ENCODE data around the gene SUMO4.
A peak's percentile ranks its signal among the peaks of the same experiment; 100 is the strongest.
"Not testable (repeated sequence)": the region's sequence is repeated elsewhere in the genome, so short reads cannot be mapped to it uniquely, and the experiment has no call there.

SUMO4 gene

DNA sequence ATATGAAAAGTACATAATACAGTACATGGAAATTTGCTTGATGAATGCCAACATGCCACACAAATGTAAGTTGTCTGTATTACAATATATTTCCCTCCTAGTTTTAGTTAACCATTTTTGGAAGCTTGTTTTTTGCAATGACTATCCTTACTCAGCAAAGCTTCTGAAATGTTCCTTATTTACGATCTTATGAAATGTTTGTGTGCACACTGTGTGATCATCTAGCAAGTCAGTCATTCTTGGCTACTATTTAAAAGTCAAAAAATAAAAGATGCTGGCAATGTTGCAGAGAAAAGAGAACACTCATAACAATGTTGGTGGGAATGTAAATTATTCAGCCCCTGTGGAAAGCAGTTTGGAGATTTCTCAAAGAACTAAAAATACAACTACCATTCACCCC is 33.8 kb downstream of the SUMO4 start:
- DNase-seq, result no peak

DNA sequence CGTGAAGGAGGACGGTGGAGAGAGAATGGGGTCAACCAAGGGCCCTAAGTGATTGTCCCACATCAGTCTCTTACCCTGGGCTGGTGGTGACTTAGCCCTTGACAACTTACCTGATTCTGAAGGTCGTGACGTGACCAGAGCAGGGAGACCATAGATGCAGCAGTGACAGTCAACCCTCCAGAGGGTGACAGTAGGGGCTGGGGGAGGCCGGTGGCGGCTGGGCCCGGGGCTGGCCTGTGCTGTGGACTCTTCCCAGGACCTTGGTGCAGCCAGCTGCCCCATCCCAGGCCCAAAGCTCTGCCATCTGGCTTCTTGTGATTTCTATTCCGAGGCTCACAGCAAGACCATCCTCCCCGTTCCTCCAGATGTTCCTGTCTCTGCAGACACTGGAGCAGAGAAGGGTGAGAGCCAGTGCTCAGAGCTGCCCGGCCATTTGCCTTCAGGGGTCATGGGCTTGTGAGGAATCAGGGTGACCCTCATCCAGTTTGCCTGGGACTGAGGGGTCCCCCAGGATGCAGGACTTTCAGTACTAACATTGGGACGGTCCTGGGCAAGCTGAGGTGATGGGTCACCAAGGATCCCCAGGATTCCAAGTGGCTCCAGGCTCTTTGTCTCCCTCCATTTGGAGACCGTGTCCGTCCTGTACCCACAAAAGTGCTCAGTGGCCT is 36.0 kb downstream of the SUMO4 start:
- no peak for DNase-seq

DNA sequence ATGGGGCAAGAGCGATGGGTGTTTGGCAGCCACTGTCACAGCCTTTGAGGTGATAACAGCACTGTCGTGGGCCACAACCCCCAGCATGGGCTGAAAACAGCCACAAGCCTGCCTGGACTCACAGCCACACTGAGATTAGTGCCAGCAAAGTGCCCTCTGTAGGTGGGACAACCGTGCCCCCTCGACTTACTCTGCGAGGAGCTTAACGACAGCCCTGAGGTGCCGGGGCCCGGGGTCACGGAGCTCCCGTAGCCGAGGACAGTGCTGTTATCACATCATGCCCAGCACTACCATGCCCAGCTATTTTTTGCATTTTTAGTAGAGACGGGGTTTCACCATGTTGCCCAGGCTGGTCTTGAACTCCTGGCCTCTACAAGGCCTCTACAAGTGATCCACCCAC is 36.6 kb downstream of the SUMO4 start:
- no peak for DNase-seq

DNA sequence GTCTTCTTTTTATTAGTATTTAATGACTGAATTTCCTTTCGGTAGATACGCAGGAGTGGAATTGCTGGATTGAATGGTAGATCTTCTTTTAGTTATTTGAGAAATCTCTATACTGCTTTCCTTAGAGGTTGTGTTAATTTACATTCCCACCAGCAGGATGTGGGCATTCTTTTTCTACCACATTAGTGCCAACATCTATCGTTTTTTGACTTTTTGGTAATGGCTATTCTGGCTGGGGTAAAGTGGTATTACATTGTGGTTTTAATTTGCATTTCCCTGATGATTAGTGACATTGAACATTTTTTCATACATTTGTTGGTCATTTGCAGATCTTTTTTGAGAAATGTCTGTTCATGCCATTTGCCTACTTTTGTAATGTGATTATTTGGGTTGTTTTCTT is 37.1 kb downstream of the SUMO4 start:
- DNase-seq, result no peak

DNA sequence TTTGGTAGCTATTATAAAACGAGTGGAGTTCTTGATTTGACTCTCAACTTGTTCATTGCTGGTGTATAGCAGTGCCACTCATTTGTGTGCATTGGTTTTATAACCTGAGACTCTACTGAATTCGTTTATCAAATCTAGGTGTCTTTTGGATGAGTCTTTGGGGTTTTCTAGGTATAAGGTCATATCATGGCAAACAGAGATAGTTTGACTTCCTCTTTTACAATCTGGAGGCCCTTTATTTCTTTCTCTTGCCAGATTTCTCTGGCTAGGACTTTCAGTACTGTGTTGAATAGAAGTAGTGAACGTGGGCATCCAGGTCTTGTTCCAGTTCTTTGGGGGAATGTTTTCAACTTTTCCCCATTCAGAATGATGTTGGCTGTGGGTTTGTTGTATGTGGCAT is 38.8 kb downstream of the SUMO4 start:
- DNase-seq, result no peak

DNA sequence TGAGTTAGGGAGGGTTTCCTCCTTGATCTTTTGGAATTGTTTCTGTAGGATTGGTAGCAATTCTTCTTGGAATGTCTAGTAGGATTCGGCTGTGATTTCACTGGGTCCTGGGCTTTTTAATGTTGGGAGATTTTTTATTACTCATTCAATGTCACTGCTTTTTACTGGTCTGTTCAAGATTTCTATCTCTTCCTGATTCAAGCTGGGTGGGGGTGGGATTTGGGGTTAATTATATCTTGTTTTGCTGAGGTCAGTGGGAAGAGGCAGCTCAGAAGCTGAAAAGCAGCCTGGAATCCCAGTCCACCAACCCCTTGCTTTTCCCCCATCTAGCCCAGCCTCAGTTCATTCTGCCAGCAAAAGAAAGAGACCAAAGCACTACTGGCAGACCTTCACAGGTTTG is 39.6 kb downstream of the SUMO4 start:
- no peak for DNase-seq

DNA sequence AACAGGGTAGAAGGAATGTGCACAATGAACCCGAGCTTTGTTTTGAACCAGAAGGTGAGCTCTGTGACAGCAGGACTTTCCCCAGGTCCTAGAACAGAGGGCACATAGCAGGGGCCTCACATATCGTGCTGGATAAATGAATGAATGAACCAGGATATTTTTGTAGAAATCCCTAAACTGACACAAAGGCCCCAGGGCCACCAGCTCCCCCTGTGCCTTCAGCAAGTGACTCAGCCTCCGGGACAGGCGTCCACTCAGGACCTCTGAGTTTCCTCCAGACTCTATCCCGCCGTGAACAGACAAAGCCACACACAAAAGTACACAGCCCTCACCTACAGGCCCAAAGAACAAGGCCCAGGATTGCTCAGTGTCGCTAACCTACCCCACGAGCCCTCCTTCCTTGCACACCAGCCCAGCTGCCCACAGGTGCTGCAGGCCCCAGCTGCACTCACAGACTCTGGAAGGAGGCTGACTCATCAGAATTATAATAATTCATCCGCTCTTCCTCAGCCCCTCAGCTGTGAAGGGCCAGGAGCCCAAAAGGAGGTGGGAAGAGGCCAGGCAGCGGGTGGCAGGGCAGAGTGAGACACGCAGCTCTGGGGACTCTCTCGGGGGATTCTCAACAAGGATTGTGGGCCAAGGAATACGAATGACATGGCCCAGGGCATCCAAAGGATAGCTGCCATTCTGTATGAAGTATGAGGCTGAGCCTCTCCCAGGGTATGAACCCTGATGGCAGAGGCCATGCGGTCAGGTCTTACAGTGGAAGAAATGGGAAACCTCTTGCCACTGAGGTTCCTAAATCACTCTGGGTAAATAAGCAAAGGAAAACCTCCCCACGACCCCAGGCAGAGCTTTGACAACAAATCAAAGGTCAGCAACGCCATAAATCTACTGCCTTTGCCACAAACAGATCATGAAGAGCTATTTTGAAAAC is 40.9 kb downstream of the SUMO4 start:
- no peak for DNase-seq

DNA sequence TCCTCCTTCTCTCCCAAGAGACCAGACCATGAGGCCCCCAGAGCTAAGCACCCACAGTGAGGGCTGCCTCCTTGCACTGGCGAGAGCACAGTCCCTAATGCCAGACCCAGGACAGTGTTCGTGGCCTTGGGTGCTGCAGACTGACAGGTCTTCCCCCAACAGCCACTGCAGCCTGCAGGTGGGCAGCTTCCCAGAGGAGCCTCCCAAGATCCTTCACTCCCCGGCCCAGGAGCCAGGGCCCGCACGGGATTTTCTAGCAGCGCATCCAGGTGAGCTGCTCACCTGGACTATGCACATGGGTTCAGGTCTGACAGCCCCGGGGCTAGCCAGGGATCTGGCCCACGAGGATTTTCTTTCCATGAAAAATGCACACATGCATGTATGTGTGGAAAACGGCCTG is 41.7 kb downstream of the SUMO4 start:
- no peak for DNase-seq

DNA sequence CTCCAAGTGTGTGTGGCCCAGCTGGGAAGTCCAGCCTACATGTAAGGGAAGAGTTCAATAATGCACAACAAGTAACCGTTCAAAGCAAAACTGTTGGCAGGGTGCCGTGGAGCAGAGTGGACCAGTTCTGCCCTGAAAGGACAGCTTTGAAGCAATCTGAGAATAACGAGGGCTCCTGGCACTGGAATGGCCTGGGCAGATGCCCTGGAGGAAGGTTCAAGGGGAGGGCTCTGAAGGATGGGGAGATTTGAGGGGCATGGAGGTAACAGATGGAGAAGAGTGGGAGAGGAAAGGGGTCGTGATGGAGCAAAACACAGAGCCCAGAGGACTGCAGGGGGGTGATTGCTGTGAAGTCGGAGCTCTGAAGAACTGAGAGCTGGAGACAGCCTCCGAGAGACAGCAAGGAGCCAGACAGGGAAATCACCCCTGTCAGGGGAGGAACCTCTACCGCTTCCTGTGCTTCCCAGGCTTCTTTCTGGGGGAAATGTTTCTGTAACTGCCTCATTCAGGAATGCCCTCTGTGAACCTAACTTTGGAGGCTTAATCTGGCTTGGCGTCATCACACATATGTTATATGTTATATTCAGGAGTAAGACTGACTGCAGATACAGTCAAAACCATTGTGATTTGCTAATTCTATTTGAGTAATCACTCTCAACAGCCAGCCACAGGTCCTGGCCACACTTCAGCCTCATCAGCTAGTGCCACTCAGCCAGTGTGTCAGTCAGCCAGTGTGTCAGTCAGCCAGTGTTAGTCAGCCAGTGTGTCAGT is 43.5 kb downstream of the SUMO4 start:
- DNase-seq, result no peak

DNA sequence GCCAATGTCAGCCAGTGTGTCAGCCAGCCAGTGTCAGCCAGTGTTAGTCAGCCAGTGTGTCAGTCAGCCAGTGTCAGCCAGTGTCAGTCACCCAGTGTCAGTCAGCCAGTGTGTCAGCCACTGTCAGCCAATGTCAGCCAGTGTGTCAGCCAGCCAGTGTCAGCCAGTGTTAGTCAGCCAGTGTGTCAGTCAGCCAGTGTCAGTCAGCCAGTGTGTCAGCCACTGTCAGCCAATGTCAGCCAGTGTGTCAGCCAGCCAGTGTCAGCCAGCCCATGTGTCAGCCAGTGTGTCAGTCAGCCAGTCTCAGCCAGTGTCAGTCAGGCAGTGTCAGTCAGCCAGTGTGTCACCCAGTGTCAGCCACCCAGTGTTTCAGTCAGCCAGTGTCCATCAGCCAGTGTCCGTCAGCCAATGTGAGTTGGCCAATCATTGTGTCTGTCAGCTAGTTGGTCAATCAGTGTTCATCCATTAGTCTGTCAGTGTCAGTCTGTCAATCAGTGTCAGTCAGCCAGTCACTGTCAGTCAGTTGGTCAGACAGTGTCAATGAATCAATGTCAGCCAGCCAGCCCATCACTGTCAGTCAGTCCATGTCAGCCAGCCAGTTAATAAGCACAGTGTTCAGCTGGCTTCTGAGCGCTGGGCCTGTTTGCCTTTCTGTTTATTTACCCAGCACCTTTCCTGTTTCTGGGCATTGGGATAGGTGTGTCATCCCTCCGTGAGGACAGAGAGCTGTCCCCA is 44.5 kb downstream of the SUMO4 start:
- not testable (repeated sequence) for DNase-seq

DNA sequence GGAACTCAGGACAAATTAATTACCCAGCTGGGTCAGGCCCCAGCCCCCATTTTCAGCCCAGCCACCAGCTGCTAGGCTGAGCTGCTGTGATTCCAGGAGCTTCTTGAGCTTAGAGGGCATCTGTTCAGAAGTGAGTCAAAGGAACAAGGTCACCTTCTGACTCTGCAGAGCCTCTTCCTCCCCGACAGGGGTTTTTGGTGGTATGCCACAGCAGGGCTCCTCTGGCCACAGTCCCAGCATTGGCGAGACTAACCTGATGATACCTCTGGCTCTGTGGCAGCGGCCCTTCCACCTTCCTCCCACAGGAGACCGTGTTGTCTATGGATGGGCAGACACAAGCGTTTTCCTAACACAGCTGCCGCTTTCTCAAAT is 45.0 kb downstream of the SUMO4 start:
- DNase-seq, result peak; percentile 54

DNA sequence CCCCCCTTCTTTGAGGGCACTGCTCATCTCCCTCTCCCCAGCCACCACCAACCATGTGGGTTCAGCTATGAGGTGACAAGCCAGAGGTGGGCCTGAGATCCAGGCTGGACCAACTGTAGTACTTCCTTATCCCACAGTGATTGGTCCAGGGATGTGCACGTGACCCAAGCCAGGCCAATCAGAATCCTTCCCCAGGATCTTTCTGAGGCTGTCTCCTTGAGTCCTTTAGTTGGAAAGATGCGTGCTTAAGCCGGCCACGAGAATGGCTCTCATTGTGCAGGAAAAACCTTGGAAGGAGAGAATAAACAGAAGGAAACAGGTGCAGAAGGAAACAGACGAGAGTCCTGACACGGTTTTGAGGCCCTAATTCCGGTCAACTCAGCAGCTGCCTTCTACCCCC is 45.5 kb downstream of the SUMO4 start:
- no peak for DNase-seq

DNA sequence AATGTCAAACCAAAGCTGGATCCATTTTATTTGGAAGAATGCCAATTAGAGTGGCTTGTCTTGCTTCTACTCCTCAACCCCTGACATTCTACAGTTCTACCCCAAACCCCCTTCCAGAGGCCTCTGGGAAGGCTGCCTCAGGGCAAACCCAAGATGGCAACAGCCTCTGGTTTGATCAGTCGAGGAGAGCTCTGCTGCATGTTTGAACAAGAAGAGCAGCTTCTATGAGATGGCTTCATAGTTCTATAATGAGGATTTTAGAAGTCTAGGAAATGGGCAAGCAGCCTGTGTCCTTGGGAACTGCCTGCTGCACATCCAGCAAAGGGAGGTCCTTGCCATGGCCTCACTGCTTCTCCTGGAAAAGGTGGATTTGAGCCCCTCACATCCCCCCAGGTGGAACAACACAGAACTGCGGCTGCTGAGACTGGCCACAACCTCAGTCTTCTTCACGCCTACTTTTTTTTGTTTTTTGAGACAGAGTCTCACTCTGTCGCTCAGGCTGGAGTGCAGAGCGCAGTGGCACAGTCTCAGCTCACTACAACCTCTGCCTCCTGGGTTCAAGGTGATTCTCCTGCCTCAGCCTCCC is 46.8 kb downstream of the SUMO4 start:
- DNase-seq, result no peak

DNA sequence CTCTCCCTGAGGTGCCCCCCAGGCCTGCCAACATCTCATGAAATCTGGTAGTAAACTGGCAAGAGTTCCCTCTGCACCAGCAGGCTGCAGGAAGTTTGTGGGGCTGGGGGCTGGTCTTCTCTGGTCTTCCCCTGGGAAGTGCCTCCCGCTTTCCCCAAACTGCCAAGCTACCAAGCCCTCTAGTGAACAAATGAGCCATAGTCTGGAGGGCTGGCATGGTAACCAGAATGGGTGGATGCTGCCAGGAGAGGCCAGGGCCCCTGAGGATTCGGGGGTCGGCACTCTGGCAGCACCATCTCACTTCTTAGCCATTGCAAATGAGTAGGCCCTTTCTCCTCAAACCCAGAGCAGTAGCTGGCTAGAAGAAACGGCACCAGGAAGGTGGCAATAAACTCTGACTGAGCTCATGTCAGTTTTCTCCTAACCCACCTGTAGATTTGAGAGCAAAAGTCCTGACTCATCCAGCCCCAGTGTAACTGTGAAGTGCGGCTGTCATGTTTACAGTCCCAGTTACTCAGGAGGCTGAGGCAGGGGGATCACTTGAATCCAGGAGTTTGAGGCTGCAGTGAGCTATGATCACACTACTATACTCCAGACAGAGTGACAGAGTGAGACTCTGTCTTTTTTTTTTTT is 48.9 kb downstream of the SUMO4 start:
- DNase-seq, result no peak

DNA sequence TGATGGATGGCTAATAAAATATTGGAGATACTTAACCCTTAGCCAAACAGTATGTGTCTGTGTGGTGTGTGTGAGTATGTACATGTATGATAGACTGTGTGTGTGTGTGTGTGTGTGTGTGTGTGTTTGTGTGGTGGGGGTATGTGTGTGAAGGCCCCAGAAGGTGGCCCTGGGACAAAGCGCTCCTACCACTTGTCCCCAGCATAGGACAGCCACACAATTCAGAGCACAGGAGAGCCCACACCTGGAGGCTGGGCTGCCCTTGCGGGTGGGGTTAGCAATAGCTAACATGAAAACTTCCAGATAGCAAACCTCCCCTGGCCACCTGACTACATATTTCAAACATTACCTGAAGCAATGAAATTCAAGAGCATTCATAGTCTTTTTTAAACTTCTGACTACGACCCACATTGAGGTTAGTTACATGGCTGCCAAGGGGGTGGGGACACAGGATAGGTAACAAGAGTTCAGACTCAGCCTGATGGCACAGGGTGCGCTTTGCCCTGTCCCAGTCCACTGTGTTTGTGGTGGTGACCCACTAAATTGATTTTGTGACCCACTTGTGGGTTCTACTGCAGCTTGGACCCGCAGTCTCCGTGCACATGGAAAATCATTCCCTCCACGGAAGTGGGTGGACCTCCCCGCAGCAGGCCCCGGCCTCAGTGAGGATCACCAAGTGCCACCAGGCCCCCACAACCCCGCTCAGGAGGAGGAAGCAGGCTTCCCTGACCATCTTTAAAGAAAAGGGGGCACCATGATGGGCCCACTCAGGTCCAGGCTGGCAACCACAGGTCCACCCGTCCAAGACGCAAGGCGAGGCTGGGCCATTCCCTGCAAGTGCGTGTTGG is 50.0 kb downstream of the SUMO4 start:
- DNase-seq, result no peak
